LNCAP (cell line): ENCODE measurements around the gene MAP3K4.

Source experiments
- CTCF ChIP-seq: fragments of 450-650 bp; IDR thresholded peaks from 2 replicates; pipeline ENCODE4 v1.5.1; 2017; ENCODE audit warnings: mild to moderate bottlenecking

The MAP3K4 gene

GRCh38 chr6:161076181-161076677 lies 84.7 kb downstream of the MAP3K4 start:
- no peak for TF ChIP-seq CTCF

GRCh38 chr6:161079566-161080262 lies 88.1 kb downstream of the MAP3K4 start:
- no peak for TF ChIP-seq CTCF

- no peak for TF ChIP-seq CTCF
Measured at GRCh38 chr6:161080263-161080970, 88.8 kb downstream of the MAP3K4 start.

GRCh38 chr6:161082215-161082614 lies 90.6 kb downstream of the MAP3K4 start:
- TF ChIP-seq CTCF = no peak

- no peak for TF ChIP-seq CTCF
Measured at GRCh38 chr6:161085246-161085645, 93.7 kb downstream of the MAP3K4 start.

GRCh38 chr6:161088676-161089328 lies 97.2 kb downstream of the MAP3K4 start:
- TF ChIP-seq CTCF = no peak

- no peak for TF ChIP-seq CTCF
Measured at GRCh38 chr6:161091151-161091550, 99.6 kb downstream of the MAP3K4 start.
